Measurements from ENCODE around the gene IGSF10.

DNA sequence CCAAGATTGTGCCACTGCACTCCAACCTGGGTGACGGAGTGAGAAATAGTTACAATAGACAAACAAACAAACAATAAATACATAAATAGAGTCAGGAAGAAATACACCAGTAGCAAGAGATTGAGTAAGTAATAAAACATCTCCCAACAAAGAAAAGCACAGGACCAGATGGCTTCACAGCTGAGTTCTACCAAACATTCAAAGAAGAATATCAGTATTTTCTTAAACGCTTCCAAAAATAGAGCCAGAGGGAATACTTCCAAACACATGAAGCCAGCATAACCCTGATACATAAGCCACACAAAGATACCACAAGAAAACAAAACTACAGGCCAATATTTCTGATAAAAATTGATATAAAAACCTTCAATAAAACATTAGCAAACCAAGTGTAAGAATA is 30.7 kb upstream of the IGSF10 start:
- TF ChIP-seq, protein P1, sequence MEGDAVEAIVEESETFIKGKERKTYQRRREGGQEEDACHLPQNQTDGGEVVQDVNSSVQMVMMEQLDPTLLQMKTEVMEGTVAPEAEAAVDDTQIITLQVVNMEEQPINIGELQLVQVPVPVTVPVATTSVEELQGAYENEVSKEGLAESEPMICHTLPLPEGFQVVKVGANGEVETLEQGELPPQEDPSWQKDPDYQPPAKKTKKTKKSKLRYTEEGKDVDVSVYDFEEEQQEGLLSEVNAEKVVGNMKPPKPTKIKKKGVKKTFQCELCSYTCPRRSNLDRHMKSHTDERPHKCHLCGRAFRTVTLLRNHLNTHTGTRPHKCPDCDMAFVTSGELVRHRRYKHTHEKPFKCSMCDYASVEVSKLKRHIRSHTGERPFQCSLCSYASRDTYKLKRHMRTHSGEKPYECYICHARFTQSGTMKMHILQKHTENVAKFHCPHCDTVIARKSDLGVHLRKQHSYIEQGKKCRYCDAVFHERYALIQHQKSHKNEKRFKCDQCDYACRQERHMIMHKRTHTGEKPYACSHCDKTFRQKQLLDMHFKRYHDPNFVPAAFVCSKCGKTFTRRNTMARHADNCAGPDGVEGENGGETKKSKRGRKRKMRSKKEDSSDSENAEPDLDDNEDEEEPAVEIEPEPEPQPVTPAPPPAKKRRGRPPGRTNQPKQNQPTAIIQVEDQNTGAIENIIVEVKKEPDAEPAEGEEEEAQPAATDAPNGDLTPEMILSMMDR (conservative IDR thresholded peaks at IDR 0.05 in 1 of 2, IDR thresholded peaks at IDR 0.05 in 1 of 2; ENCODE audit: extremely low read depth in 1 of 2, insufficient read depth in 1 of 2, low read depth in 1 of 2, low read length in 2 of 2) = no peak
- TF ChIP-seq EZH2 (IDR thresholded peaks at IDR 0.05; ENCODE audit: borderline replicate concordance, low read length) = no peak
